Small intestine (tissue), 7 donors: Measurements from ENCODE around the gene HDAC8. TPM values are rescaled to one million over a fixed set of nuclear protein-coding genes. Genes with fewer than 3 reads are reported as not detected.
A peak's percentile ranks its signal among the peaks of the same experiment; 100 is the strongest.

ENCODE experiments used
- DNase-seq, 2 donors: peaks; one replicate each; pipeline versions ENCODE4 v3.0.0 to v3.0.0-alpha.2; 2013
- FAIRE-seq: peaks from 2 replicates; lab custom pipeline; 2012; peaks lifted over from hg19 to GRCh38; lab: Jason Lieb, UNC
- H3K27ac ChIP-seq, 3 donors: one replicate each; pipeline ENCODE4 v1.5.1; 2013; ENCODE audit warnings: low read length in 2 of 3, mild to moderate bottlenecking in 2 of 3, control low read depth in 1 of 3, inconsistent platforms in 1 of 3, low read depth in 1 of 3, moderate library complexity in 1 of 3
- H3K27me3 ChIP-seq, 3 donors: one replicate each; pipeline ENCODE4 v1.6.1; 2013; ENCODE audit warnings: low read length in 3 of 3, inconsistent platforms in 1 of 3; ENCODE audit not compliant: control insufficient read depth in 3 of 3, insufficient read depth in 3 of 3
- H3K36me3 ChIP-seq, 3 donors: one replicate each; pipeline ENCODE4 v1.6.1; 2013; ENCODE audit warnings: low read length in 3 of 3, inconsistent platforms in 1 of 3, low read depth in 1 of 3, mild to moderate bottlenecking in 1 of 3, moderate library complexity in 1 of 3; ENCODE audit not compliant: control insufficient read depth in 3 of 3, insufficient read depth in 2 of 3
- H3K4me1 ChIP-seq, 3 donors: one replicate each; pipeline ENCODE4 v1.6.1; 2013; ENCODE audit warnings: low read length in 2 of 3, inconsistent platforms in 1 of 3, low read depth in 1 of 3, mild to moderate bottlenecking in 1 of 3, moderate library complexity in 1 of 3; ENCODE audit not compliant: control insufficient read depth in 3 of 3, insufficient read depth in 2 of 3
- H3K4me3 ChIP-seq, 3 donors: one replicate each; pipeline ENCODE4 v1.5.1; 2013; ENCODE audit warnings: low read length in 3 of 3, control low read depth in 1 of 3, inconsistent platforms in 1 of 3, low read depth in 1 of 3, mild to moderate bottlenecking in 1 of 3, moderate library complexity in 1 of 3
- H3K9me3 ChIP-seq, 2 donors: one replicate each; pipeline ENCODE4 v1.6.1; 2013; ENCODE audit warnings: low read depth in 1 of 2, low read length in 1 of 2; ENCODE audit not compliant: control insufficient read depth in 2 of 2, insufficient read depth in 1 of 2
- WGBS, 3 donors: extraction: QIAGEN DNeasy Blood & Tissue Kit; methylation state at CpG; one replicate each; pipeline ENCODE4 v1.1.7; 2013; 5-methylcytosine and 5-hydroxymethylcytosine counted together
- polyA plus RNA-seq, 4 donors: library from polyadenylated mRNA; stranded (reverse) in 3 of 4; unstranded in 1 of 4; fragments of 200-250 nt in 3 of 4; fragments of 120-200 nt in 1 of 4; gene quantifications; one replicate each; pipeline versions ENCODE4 v1.2.1 to v1.2.3, GENCODE V29; 2013
- donor health status: healthy with polysubstance abuse.
- donor health status: control.
- donor health status: control.
- donor health status: Bipolar disorder and iron deficiency.
- donor health status: healthy.

Gene HDAC8
- polyA plus RNA-seq, 4 donors: 11.3 to 24.7 (median 19.1) TPM

GRCh38 chrX:72477781-72478181, 94.9 kb downstream of the HDAC8 start:
- no peak for FAIRE-seq

GRCh38 chrX:72477376-72477775, 95.3 kb downstream of the HDAC8 start:
- Histone ChIP-seq H3K27me3 (no peaks in the 10 kb centered on the region), H3K36me3 (peaks cover 0 to 2% (median 0%) of the 10 kb centered on the region in 3 donors), H3K4me1 (no peaks in the 10 kb centered on the region), H3K4me3 (no peak overlapping the region), H3K9me3 (no peaks in the 10 kb centered on the region), H3K27ac (no peak overlapping the region)
- 70 to 96% (median 93%) methylated on average over 2 of the region's 2 CpGs for WGBS, 3 donors
- DNase-seq (no peak), FAIRE-seq (no peak)

More at GRCh38 chrX:72477781-72478181, 94.9 kb downstream of the HDAC8 start:
- Histone ChIP-seq H3K27me3 (no peaks in the 10 kb centered on the region), H3K36me3 (peaks cover 0 to 2% (median 0%) of the 10 kb centered on the region in 3 donors), H3K27ac (no peak overlapping the region), H3K9me3 (no peaks in the 10 kb centered on the region), H3K4me1 (no peaks in the 10 kb centered on the region), H3K4me3 (no peak overlapping the region)
- 70 to 96% (median 81%) methylated on average over 4 of the region's 4 CpGs for WGBS, 3 donors
- DNase-seq: no peak

GRCh38 chrX:72475952-72476668, 96.5 kb downstream of the HDAC8 start:
- Histone ChIP-seq H3K4me1 (no peaks in the 10 kb centered on the region), H3K27me3 (no peaks in the 10 kb centered on the region), H3K4me3 (no peak overlapping the region), H3K36me3 (peaks cover 0 to 2% (median 0%) of the 10 kb centered on the region in 3 donors), H3K9me3 (no peaks in the 10 kb centered on the region), H3K27ac (no peak overlapping the region)
- FAIRE-seq (no peak), DNase-seq (no peak)
- 83 to 96% (median 86%) methylated on average over 6 of the region's 6 CpGs for WGBS, 3 donors

GRCh38 chrX:72475338-72475737, 97.3 kb downstream of the HDAC8 start:
- WGBS, 3 donors: 70 to 100% (median 83%) methylated on average over 1 of the region's 1 CpG
- FAIRE-seq: no peak
- Histone ChIP-seq H3K4me3 (no peak overlapping the region), H3K27me3 (no peaks in the 10 kb centered on the region), H3K27ac (no peak overlapping the region), H3K9me3 (no peaks in the 10 kb centered on the region), H3K36me3 (peaks cover 0 to 2% (median 0%) of the 10 kb centered on the region in 3 donors), H3K4me1 (no peaks in the 10 kb centered on the region)
- DNase-seq: no peak

- no peak overlapping the region for H3K27ac ChIP-seq
- H3K9me3 ChIP-seq: no peaks in the 10 kb centered on the region
- no peaks in the 10 kb centered on the region for H3K27me3 ChIP-seq
- peaks cover 0 to 2% (median 0%) of the 10 kb centered on the region in 3 donors for H3K36me3 ChIP-seq
- FAIRE-seq (peak; percentile 33), DNase-seq (no peak)
- WGBS, 3 donors: 73 to 97% (median 91%) methylated on average over 3 of the region's 3 CpGs
- no peak overlapping the region for H3K4me3 ChIP-seq
- H3K4me1 ChIP-seq: no peaks in the 10 kb centered on the region
Measured at GRCh38 chrX:72470532-72471223, 102.0 kb downstream of the HDAC8 start.

GRCh38 chrX:72470117-72470516, 102.5 kb downstream of the HDAC8 start:
- Histone ChIP-seq H3K9me3 (no peaks in the 10 kb centered on the region), H3K4me1 (no peaks in the 10 kb centered on the region), H3K27me3 (no peaks in the 10 kb centered on the region), H3K27ac (no peak overlapping the region), H3K4me3 (no peak overlapping the region), H3K36me3 (peaks cover 0 to 2% (median 0%) of the 10 kb centered on the region in 3 donors)
- DNase-seq: no peak
- FAIRE-seq: no peak
- 91 to 100% (median 96%) methylated on average over 1 of the region's 1 CpG for WGBS, 3 donors

- Histone ChIP-seq H3K4me3 (no peak overlapping the region), H3K4me1 (no peaks in the 10 kb centered on the region), H3K27ac (no peak overlapping the region), H3K9me3 (no peaks in the 10 kb centered on the region), H3K27me3 (no peaks in the 10 kb centered on the region), H3K36me3 (peaks cover 0 to 2% (median 0%) of the 10 kb centered on the region in 3 donors)
- FAIRE-seq (no peak), DNase-seq (no peak)
- WGBS, 3 donors: 65 to 94% (median 77%) methylated on average over 2 of the region's 2 CpGs
Measured at GRCh38 chrX:72468607-72469006, 104.0 kb downstream of the HDAC8 start.

GRCh38 chrX:72467135-72467534, 105.5 kb downstream of the HDAC8 start:
- no peak overlapping the region for H3K27ac ChIP-seq
- WGBS, 3 donors: 81 to 98% (median 89%) methylated on average over 4 of the region's 4 CpGs
- H3K4me1 ChIP-seq: no peaks in the 10 kb centered on the region
- DNase-seq (no peak), FAIRE-seq (no peak)
- no peaks in the 10 kb centered on the region for H3K27me3 ChIP-seq
- peaks cover 0 to 2% (median 0%) of the 10 kb centered on the region in 3 donors for H3K36me3 ChIP-seq
- H3K4me3 ChIP-seq: no peak overlapping the region
- no peaks in the 10 kb centered on the region for H3K9me3 ChIP-seq
